ENCODE measurements around the gene TRMT112.

The TRMT112 gene

DNA sequence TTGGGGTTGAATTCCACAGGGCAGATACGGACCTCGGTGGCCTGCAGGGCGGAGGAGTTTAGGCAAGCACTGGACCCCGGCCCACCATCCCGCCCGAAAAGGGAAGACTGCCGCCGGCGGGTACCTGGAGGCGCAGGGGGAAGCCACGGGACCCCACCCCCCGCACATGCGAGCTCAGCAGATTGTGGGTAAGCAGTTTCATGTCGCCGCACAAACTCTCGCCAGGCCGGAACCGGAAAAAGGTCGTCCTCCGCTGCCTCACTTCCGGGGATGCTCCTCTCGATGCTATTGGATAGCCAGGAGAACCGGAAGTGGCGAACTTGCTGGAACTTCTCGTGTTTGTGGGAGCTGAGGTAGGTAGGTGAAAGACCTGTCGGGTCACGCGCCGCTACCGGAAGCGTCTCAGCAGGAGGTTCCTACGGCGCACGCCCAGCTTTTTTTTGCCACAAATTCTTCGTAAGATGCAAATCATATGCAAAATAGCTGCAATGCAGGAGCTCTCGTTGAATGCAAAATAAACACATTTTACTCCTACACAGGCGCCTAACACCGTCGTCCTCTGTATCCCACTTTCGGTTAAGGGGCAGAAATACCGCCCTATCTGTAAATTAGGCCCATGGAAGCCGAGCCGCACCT, at the start of gene TRMT112:
TSS of gene TRMT112 (minus strand) at position 235 of the 636 bp plus-strand sequence. CDS start at position 202, 33 bp downstream.
- peak; percentile 97 for DNase-seq (ENCODE audit: low spot score)

- DNase-seq (ENCODE audit: low spot score) = no peak
These were observed 49.4 kb upstream of the TRMT112 start for GRCh38 chr11:64366751-64367150.

GRCh38 chr11:64364911-64365310, 47.6 kb upstream of the TRMT112 start:
- no peak for DNase-seq (ENCODE audit: low spot score)

DNA sequence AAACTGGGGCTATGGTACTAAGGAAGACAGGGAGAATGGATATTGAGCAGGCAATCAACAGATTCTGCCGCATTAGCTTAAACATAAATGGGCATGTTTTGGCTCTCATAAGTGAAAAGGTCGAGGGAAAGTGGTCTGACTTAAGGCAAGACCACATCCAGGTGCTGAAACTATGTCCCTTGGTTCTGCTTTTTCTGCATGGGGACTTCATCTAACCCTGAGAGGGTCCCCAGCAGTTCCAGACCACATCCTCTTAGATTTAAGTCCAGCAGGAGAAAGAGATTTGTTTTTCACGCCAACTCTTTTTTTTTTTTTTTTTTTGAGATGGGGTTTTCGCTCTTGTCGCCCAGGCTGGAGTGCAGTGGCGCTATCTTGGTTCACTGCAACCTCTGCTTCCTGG, 47.1 kb upstream of the TRMT112 start:
- no peak for DNase-seq (ENCODE audit: low spot score)

DNA sequence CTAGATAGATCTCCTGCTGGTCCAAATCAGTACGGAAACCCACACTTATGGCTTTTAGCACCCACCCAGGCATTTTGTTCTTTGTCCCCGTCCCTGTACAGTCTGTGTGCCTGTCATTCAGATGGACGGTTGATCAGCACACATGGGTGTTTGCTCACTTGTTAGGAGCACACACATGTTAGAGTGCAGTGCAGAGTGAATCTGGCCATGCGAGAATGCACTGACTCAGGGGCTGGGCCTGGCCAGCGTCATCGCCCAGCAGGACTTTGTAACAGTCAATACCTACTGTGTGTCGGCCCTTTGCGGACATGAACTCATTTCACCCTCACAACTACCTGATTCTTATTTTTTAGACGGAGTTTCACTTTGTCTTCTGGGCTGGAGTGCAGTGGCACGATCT, 45.0 kb upstream of the TRMT112 start:
- DNase-seq (ENCODE audit: low spot score) = no peak

- DNase-seq (ENCODE audit: low spot score) = no peak
These were observed 44.3 kb upstream of the TRMT112 start for GRCh38 chr11:64361659-64362058.

GRCh38 chr11:64360448-64360921, 43.1 kb upstream of the TRMT112 start:
- DNase-seq (ENCODE audit: low spot score) = no peak

GRCh38 chr11:64359712-64360445, 42.5 kb upstream of the TRMT112 start:
- no peak for DNase-seq (ENCODE audit: low spot score)

- DNase-seq (ENCODE audit: low spot score) = peak; percentile 68
These were observed 41.8 kb upstream of the TRMT112 start, which contains the start of gene RPS6KA4 for GRCh38 chr11:64358907-64359711. Gene RPS6KA4, plus strand, starts transcription at chr11:64359162. Its CDS starts 74 bp downstream, at chr11:64359236.

DNA sequence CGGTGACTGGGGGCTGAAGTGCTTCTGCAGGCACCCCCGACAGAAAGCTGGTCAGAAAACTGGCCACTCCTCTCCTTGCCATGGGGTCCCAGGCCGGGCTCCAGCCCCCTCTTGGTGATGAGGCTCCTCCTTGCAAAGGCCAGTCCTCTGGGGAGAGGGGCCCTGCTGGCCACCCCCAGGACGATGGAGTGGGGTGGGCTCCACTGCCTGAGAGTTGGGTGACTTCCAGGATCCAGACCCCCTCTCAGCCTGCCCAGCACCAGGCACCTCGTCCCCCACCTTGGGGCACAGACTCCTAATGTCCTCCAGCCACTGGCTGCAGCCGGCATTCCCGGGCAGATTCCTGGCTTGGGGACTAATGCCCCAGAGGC, 41.2 kb upstream of the TRMT112 start:
- no peak for DNase-seq (ENCODE audit: low spot score)

GRCh38 chr11:64357904-64358535, 40.7 kb upstream of the TRMT112 start:
- no peak for DNase-seq (ENCODE audit: low spot score)

- no peak for DNase-seq (ENCODE audit: low spot score)
These were observed 40.1 kb upstream of the TRMT112 start for GRCh38 chr11:64357446-64357845.

GRCh38 chr11:64356498-64357411, 39.4 kb upstream of the TRMT112 start:
- DNase-seq (ENCODE audit: low spot score) = no peak

- peak; percentile 68 for DNase-seq (ENCODE audit: low spot score)
These were observed 38.0 kb upstream of the TRMT112 start for GRCh38 chr11:64355078-64355940.

DNA sequence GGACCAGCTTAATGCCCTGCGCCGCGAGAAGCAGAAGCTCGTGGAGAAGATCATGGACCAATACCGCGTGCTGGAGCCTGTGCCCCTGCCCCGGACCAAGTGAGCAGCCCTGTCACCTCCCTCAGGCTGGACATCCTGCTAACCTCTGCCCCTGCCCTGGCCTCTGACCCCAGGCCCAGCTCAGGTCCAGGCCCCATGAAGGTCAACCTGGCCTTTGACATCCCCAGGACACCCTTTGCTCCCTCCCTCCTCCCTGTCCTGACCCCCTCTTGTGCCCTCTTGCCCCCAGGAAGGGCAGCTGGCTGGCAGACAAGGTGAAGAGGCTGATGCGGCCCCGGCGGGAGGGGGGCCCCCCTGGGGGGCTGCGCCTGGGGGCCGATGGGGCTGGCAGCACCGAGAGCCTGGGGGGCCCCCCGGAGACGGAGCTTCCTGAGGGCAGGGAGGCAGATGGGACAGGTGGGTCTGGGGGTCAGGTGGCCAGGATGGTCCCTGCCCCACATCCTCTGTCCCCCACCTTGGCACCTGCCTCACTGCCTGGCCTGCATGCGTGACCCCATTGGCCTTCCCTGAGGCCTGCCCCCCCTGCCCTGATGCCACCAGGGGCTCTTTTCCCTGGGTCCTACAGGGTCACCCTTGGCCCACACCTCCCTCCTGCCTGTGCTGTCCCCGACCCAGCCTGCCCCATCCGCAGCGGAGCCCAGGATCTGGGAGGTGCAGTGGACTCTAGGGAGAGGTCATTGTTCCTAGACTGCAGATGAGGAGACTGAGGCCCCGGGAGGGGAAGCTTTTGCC, 36.6 kb upstream of the TRMT112 start:
- no peak for DNase-seq (ENCODE audit: low spot score)

DNA sequence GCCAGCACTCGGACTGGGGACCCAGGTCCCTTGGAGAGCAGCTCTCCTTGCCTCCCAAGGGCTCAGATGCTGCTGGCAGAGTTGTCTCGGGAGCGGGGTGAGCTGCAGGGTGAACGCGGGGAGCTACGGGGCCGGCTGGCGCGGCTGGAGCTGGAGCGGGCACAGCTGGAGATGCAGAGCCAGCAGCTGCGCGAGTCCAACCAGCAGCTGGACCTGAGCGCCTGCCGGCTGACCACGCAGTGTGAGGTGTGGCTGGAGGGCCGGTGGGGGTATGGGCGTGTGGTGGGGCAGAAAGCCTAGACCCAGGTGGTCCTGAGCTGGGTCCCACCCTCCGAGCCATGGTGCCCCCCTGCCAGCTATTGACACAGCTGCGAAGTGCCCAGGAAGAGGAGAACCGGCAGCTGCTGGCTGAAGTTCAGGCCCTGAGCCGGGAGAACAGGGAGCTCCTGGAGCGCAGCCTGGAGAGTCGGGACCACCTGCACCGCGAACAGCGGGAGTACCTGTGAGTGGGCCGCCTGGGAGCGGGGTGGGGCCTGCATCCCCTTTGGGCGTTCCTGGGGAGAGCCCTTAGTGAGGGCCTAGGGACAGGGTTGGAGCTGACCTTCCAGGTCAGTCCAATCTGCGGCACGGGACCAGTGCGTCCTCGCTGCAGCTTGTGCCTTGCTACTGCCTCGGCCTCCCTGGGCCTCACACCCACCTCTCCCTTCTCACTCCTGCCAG, 35.8 kb upstream of the TRMT112 start:
- DNase-seq (ENCODE audit: low spot score) = no peak

DNA sequence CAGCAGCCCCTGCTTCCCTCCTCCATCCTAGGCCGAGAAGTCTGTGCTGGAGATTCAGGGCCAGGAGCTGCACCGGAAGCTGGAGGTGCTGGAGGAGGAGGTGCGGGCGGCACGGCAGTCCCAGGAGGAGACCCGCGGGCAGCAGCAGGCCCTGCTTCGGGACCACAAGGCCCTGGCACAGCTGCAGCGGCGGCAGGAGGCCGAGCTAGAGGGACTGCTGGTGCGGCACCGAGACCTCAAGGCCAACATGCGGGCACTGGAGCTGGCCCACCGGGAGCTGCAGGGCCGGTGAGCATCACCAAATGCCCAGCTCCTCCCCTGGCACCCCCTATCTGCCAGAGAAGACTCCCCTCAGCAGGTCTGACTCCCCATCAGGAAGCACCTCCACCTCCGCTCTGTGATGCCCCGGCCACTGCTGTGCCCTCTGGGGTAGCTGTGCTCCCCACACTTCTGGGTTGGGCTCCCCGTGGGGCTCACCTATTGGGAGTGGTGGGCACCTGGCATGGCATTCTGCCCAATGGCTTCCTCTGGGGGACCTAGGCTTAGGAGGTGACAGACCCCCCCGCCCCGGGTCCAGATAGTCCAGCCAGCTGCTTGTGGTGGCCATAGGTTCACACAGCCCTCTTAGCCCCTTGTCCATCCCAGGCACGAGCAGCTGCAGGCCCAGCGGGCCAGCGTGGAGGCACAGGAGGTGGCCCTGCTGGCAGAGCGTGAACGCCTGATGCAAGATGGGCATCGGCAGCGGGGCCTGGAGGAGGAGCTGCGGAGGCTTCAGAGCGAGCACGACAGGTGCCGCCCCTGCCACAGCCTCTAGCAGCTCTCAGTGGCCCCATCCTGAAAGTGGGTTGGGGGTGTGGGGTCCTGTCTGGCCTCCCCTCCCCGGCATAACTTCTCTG, 35.0 kb upstream of the TRMT112 start:
- no peak for DNase-seq (ENCODE audit: low spot score)
